LNCaP clone FGC (cell line): Measurements from ENCODE around the gene XPNPEP1.

ENCODE experiments used
- DNase-seq: peaks from one replicate; pipeline ENCODE4 v3.0.0-alpha.2; 2011; ENCODE audit warnings: low read depth
- H3K4me3 ChIP-seq: 2 replicates; pipeline ENCODE4 v1.5.1; 2011; ENCODE audit warnings: mild to moderate bottlenecking, low read depth, low read length, control low read depth
- CTCF ChIP-seq: IDR thresholded peaks from 2 replicates; pipeline ENCODE4 v1.5.1; 2012; ENCODE audit warnings: mild to moderate bottlenecking; ENCODE audit not compliant: control insufficient read depth, insufficient read depth; ENCODE audit errors: extremely low read depth

Gene XPNPEP1

GRCh38 chr10:109880886-109881768 lies 42.2 kb downstream of the XPNPEP1 start:
- no peak for DNase-seq
- no peak overlapping the region for H3K4me3 ChIP-seq
- TF ChIP-seq CTCF: no peak

GRCh38 chr10:109877546-109877945 lies 45.8 kb downstream of the XPNPEP1 start:
- no peak overlapping the region for H3K4me3 ChIP-seq
- TF ChIP-seq CTCF: no peak
- no peak for DNase-seq

GRCh38 chr10:109875828-109876821 lies 47.2 kb downstream of the XPNPEP1 start:
- H3K4me3 ChIP-seq: no peak overlapping the region
- no peak for TF ChIP-seq CTCF
- DNase-seq: no peak

GRCh38 chr10:109875151-109875568 lies 48.2 kb downstream of the XPNPEP1 start:
- TF ChIP-seq CTCF: no peak
- no peak for DNase-seq
- no peak overlapping the region for H3K4me3 ChIP-seq

GRCh38 chr10:109871476-109871875 lies 51.8 kb downstream of the XPNPEP1 start:
- TF ChIP-seq CTCF: no peak
- DNase-seq: no peak
- H3K4me3 ChIP-seq: no peak overlapping the region

GRCh38 chr10:109866995-109867635 lies 56.2 kb downstream of the XPNPEP1 start:
- no peak for TF ChIP-seq CTCF
- DNase-seq: no peak
- no peak overlapping the region for H3K4me3 ChIP-seq
